GM21576 (cell line): ENCODE data around the gene HDAC5.
"Not testable (repeated sequence)": the region's sequence is repeated elsewhere in the genome, so short reads cannot be mapped to it uniquely, and the experiment has no call there.

Experiments
- ATAC-seq: cut with Tn5 transposase; IDR thresholded peaks from one replicate; pipeline ENCODE4 v1.9.1; 2021; ENCODE audit warnings: mild to moderate bottlenecking, moderate library complexity; ENCODE audit not compliant: unreplicated experiment

HDAC5 gene

GRCh38 chr17:44123356-44124117, at the start of gene HDAC5:
HDAC5 (minus strand) TSS chr17:44123641; CDS start chr17:44117515, 6,126 bp downstream.
- ATAC-seq, result peak; percentile 83

GRCh38 chr17:44171931-44172455, 48.6 kb upstream of the HDAC5 start:
- ATAC-seq, result no peak

- no peak for ATAC-seq
Measured at GRCh38 chr17:44170499-44171201, 47.2 kb upstream of the HDAC5 start, which contains the start of gene ASB16. ASB16 (plus strand) TSS chr17:44170704; CDS start chr17:44170790, 86 bp downstream.

- no peak for ATAC-seq
Measured at GRCh38 chr17:44170135-44170498, 46.7 kb upstream of the HDAC5 start.

GRCh38 chr17:44167181-44167861, 43.9 kb upstream of the HDAC5 start:
- ATAC-seq, result no peak

GRCh38 chr17:44164476-44164875, 41.0 kb upstream of the HDAC5 start:
- ATAC-seq, result no peak

- no peak for ATAC-seq
Measured at GRCh38 chr17:44159519-44160210, 36.2 kb upstream of the HDAC5 start.

GRCh38 chr17:44155488-44155887, 32.0 kb upstream of the HDAC5 start:
- no peak for ATAC-seq

GRCh38 chr17:44152875-44153274, 29.4 kb upstream of the HDAC5 start:
- ATAC-seq, result no peak

GRCh38 chr17:44149750-44150329, 26.4 kb upstream of the HDAC5 start:
- ATAC-seq, result no peak

- not testable (repeated sequence) for ATAC-seq
Measured at GRCh38 chr17:44149066-44149465, 25.6 kb upstream of the HDAC5 start.

GRCh38 chr17:44147812-44148211, 24.4 kb upstream of the HDAC5 start:
- no peak for ATAC-seq

- ATAC-seq, result no peak
Measured at GRCh38 chr17:44146375-44147346, 23.2 kb upstream of the HDAC5 start.

GRCh38 chr17:44144966-44145739, 21.7 kb upstream of the HDAC5 start:
- ATAC-seq, result no peak

- not testable (repeated sequence) for ATAC-seq
Measured at GRCh38 chr17:44143921-44144320, 20.5 kb upstream of the HDAC5 start.

GRCh38 chr17:44137891-44138709, 14.7 kb upstream of the HDAC5 start:
- ATAC-seq, result no peak

GRCh38 chr17:44134752-44135568, 11.5 kb upstream of the HDAC5 start:
- ATAC-seq, result no peak
